Fibroblast of gingiva (primary cell): ENCODE data around the gene BRSK2.
A peak's percentile ranks its signal among the peaks of the same experiment; 100 is the strongest.

Experiments used
- DNase-seq: peaks from one replicate; pipeline ENCODE4 v3.0.0-alpha.2; 2011; ENCODE audit warnings: low read depth

Gene BRSK2

DNA sequence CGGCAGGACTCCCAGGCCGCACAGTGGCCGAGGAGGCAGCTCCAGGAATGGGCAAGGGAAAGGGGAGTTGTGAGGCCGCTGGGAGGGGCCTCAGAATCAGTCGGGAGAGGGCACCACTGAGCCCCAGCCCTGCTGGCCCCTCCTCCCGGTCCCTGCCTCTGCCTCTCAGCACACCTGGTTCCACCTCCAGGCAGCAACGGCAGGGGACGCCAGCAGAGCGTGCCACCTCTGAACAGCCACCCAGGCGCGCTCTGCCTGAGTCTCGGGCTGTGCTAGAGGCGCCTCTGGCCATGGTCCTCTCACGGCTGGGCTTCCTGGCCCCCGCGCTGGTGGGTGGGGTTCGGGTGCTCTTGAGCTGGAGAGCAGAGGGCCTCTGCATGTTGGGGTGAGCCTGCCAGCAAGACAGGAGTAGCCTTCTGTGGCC is 63.9 kb downstream of the BRSK2 start:
- DNase-seq = no peak

- DNase-seq = no peak
Observed at GRCh38 chr11:1454576-1454975, 64.8 kb downstream of the BRSK2 start.

GRCh38 chr11:1455032-1455762 is 65.5 kb downstream of the BRSK2 start:
- no peak for DNase-seq

DNA sequence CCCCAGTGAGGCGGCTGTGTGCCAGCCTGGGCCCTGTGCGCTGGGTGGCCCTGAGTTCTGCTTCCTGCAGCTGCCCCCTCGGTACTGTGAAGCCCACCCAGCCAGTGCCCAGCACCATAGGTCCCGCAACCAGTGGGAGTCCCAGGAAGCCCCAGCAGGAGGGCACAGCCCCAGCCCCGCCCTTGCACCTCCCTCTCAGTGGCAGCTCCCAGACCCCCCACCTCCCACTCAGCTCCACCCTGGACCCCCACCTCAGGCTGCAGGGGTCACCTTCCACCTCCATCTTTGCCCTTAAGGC is 66.0 kb downstream of the BRSK2 start:
- no peak for DNase-seq

DNA sequence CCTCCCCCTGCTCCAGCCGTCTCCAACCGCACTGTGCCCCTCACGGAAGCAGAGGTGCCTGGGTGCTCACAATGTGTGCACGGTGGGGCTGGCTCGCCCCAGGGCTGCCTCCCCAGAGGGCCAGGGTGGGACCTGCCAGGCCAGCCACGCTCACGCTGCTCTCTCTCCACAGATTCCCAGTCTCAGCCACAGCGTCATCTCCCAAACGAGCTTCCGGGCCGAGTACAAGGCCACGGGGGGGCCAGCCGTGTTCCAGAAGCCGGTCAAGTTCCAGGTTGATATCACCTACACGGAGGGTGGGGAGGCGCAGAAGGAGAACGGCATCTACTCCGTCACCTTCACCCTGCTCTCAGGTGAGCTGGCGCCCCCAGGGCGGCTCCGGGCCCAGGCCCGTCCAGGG is 66.4 kb downstream of the BRSK2 start:
- no peak for DNase-seq

GRCh38 chr11:1456596-1457325 is 67.0 kb downstream of the BRSK2 start:
- DNase-seq = no peak

DNA sequence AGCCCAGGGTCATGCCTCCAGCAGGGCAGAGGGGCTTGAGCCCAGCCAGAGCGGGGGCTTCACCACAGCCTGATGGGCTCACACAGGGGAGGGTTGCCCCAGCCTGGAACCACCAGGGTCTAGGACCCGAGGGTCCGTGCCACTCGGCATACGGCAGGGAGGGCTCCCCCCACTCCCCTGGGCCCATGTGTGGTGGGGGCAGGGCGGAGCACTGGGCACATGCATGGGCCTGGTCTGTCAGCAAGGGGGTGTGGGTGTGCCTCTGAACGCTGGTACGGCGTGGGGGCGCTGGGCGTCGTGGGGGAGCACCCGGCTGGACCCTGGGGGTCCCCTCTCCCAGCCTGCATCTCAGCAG is 67.6 kb downstream of the BRSK2 start:
- no peak for DNase-seq

DNA sequence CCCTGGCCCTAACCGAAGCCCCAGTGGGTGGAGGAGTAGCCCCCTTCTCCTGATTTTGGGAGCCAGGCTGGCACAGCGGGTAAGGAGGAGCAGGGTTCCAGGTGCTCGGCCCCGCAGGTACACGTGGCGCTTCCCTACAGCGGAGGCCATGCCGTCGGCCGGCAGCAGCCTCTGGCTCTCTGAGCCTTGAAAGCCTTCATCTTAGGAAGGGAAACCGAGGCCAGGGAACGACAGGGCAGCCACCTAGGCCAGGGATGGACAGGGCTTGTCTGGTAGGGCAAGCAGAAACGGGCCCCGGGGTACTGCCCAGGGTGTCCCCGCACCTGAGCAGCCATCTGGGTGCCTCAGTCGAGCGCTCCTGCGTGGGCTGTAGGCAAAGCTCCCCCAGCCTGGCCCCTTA is 68.1 kb downstream of the BRSK2 start:
- DNase-seq = no peak

- DNase-seq = peak; percentile 33
Observed at GRCh38 chr11:1458340-1459218, 68.8 kb downstream of the BRSK2 start.

GRCh38 chr11:1459219-1459575 is 69.5 kb downstream of the BRSK2 start:
- DNase-seq = no peak

DNA sequence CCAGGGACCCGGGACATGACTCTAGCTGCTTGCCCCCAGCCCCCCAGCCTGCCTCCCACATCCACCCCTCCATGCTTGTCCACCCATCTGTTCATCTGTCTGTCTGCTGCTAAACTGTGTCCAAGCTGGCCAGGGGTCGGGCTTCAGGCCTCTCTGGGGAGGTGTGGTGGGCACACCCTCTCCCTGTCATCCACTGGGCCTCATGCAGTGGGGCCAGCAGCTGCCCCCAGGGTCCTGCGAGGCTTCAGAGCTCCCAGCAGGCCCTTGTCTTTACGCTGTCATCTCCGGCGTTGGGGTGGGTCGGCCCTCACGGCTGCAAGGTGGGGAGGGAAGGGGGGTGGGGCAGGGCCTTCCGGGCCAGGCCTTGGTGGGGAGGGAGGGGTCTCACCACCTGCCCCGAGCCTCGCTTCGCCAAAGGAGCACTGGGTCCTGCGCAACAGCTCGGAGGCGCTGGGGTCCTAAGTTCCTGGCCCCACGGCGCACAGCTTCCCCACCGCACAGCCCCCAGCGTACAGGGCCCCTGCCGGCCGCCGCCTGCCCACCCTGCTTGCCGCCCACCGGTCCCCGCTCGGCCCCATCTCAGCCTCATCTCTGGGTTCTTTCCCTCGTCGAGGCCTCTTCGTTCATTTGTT is 70.1 kb downstream of the BRSK2 start:
- no peak for DNase-seq

DNA sequence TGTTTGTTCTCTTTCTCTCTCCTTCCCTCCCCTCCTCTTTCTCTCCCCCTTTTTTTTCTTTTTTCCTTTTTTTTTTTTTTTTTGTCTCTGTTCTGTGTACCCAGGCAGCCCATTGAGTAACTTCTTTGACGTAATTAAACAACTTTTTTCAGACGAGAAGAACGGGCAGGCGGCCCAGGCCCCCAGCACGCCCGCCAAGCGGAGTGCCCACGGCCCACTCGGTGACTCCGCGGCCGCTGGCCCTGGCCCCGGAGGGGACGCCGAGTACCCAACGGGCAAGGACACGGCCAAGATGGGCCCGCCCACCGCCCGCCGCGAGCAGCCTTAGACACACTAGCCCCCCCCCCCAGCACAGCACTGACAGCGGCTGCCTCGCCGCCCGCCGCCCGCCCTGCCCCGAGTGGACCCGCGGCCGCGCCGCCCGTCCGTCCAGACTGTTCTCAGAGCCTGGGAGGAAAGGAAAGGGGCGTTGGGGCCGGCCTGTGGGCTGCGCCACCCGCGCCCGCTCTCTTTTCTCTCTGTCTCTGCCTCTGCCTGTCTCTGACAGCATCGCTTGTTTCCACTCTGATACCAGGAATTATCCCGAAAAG is 70.8 kb downstream of the BRSK2 start:
- DNase-seq = peak; percentile 77

GRCh38 chr11:1460986-1461825 is 71.5 kb downstream of the BRSK2 start:
- no peak for DNase-seq

GRCh38 chr11:1461826-1462697 is 72.3 kb downstream of the BRSK2 start:
- no peak for DNase-seq

- DNase-seq = no peak
Observed at GRCh38 chr11:1462698-1462975, 72.9 kb downstream of the BRSK2 start.

DNA sequence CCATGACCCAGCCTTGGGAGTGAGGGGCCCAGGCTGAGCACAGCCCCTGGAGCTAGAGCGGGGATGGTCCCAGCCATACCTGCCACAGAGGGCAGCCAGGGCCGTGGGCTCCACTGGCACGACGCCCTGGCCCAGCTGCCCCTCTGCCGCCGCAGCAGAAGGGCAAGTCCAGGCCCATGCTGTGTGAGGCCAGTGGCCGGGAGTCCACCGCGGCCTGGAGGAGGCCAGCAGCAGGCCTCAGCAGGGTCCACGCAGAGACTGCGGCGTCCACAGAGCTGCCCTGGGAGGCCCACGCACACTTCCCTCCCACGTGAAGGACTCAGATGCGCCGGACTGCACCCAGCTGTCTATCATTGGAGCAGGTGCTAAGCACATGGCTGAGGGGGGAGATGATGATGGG is 73.3 kb downstream of the BRSK2 start:
- DNase-seq = no peak

- DNase-seq = no peak
Observed at GRCh38 chr11:1466784-1467183, 77.0 kb downstream of the BRSK2 start.

DNA sequence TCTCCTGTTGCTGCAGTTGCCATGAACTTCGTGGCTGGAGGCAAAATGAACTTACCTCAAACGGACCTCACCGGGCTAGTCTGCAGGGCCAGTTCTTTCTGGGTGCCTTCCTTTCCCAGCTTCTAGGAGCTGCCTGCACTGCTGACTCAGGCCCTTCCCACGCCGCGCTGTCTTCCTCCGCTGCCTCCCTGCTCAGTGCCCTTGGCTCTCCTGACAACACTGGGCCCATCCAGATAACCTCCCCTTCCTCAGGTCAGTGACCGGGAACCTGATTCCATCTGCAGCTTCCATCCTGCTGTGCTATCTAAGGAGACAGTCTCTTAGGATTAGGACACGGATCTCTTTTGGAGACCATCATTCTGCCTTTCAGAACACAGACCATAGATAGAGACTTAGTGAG is 77.5 kb downstream of the BRSK2 start:
- no peak for DNase-seq

GRCh38 chr11:1468002-1468401 is 78.3 kb downstream of the BRSK2 start:
- no peak for DNase-seq

DNA sequence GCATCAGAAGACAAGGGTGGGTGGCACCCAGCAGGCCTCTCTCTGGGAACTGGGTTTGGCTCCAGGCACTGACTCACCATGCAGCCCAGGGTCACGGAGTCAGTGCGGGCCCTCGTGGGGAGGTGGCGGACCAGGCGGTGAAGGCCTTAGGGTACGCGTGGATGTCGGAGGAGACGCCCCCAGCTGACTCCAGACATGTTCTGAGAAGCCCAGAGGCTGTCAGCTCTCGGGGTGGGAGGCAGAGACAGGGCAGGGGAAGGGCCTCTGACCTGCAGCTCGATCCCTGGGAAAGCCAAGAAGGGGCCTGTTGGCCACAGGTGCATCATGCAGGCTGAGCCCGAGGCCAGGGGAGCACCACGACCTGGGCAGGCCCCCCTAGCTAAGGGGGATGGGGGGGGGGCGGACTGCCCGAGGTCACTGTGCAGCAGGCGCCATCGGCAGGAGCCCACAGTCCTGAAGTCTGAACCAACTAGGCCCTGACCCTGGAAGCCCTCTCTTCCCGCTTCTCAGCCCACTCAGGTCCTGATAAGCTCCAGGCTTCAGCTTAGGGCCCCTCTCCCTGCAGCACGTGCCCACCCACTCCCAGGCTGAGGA is 78.8 kb downstream of the BRSK2 start:
- no peak for DNase-seq
